ENCODE results near the gene XPO5. TPM values are rescaled to one million over a fixed set of nuclear protein-coding genes. Genes with fewer than 3 reads are reported as not detected.

The XPO5 gene
- polyA plus RNA-seq, 1 donor (not counting 4 experiments of a cell fraction or from before 2014, with no cell fraction given) = 49.9 TPM

GRCh38 chr6:43579171-43579570 is 3.3 kb upstream of the XPO5 start:
- DNase-seq (ENCODE audit: low read depth, low spot score) (no peak), FAIRE-seq (no peak)
- peaks cover 5 to 23% of the 10 kb centered on the region in 2 experiments for H3K36me3 ChIP-seq (ENCODE audit: control insufficient read depth in 2 of 2, extremely low read depth in 1 of 2, insufficient read depth in 2 of 2, low read length in 2 of 2)
- no peak overlapping the region for H3K9ac ChIP-seq (ENCODE audit: control insufficient read depth, extremely low read depth, insufficient read depth, low read length)
- peak overlapping the region in 1 of 3 experiments; percentile 18 for H3K4me3 ChIP-seq (ENCODE audit: control insufficient read depth in 2 of 3, extremely low read depth in 1 of 3, insufficient read depth in 2 of 3, low read depth in 1 of 3, low read length in 3 of 3)
- H3K9me1 ChIP-seq (ENCODE audit: control insufficient read depth, extremely low read depth, insufficient read depth, low read length) = no peaks in the 10 kb centered on the region
- peaks cover 11% of the 10 kb centered on the region for H3K4me1 ChIP-seq (ENCODE audit: control insufficient read depth, extremely low read depth, insufficient read depth, low read length)
- H3K27me3 ChIP-seq (ENCODE audit: control insufficient read depth, extremely low read depth, insufficient read depth, low read length) = no peaks in the 10 kb centered on the region
- dilution Hi-C loops (cut with MboI; ENCODE audit: extremely low pct_ligation_motif_present, low sequenced_read_pairs) = no loop called here
- TF ChIP-seq CTCF (optimal IDR thresholded peaks at IDR 0.05 in 1 of 3, IDR thresholded peaks at IDR 0.05 in 1 of 3, conservative IDR thresholded peaks at IDR 0.05 in 1 of 3; ENCODE audit: extremely low read depth in 1 of 3, insufficient read depth in 2 of 3, low read length in 3 of 3) (no peak), EZH2 (IDR thresholded peaks at IDR 0.05; ENCODE audit: low read length) (no peak)
- H3K27ac ChIP-seq (ENCODE audit: control insufficient read depth, insufficient read depth, low read length) = no peak overlapping the region
- peaks cover 63% of the 10 kb centered on the region for H3K79me2 ChIP-seq (ENCODE audit: control insufficient read depth, insufficient read depth, low read length)
- H4K20me1 ChIP-seq (ENCODE audit: control insufficient read depth, extremely low read depth, insufficient read depth, low read length) = no peaks in the 10 kb centered on the region
- no peak overlapping the region for H2AFZ ChIP-seq (ENCODE audit: control insufficient read depth, low read length)
- peak overlapping the region; percentile 67 for H3K4me2 ChIP-seq (ENCODE audit: control insufficient read depth, extremely low read depth, insufficient read depth, low read depth, low read length)
- no peaks in the 10 kb centered on the region for H3K9me3 ChIP-seq (ENCODE audit: control insufficient read depth, low read depth, low read length)

GRCh38 chr6:43578748-43579147 is 2.9 kb upstream of the XPO5 start:
- Histone ChIP-seq H3K9me3 (ENCODE audit: control insufficient read depth, low read depth, low read length) (no peaks in the 10 kb centered on the region), H4K20me1 (ENCODE audit: control insufficient read depth, extremely low read depth, insufficient read depth, low read length) (no peaks in the 10 kb centered on the region), H3K9me1 (ENCODE audit: control insufficient read depth, extremely low read depth, insufficient read depth, low read length) (no peaks in the 10 kb centered on the region), H3K27me3 (ENCODE audit: control insufficient read depth, extremely low read depth, insufficient read depth, low read length) (no peaks in the 10 kb centered on the region), H2AFZ (ENCODE audit: control insufficient read depth, low read length) (no peak overlapping the region), H3K4me3 (ENCODE audit: control insufficient read depth in 2 of 3, extremely low read depth in 1 of 3, insufficient read depth in 2 of 3, low read depth in 1 of 3, low read length in 3 of 3) (peak overlapping the region; percentile 18 to 36 (median 25)), H3K36me3 (ENCODE audit: control insufficient read depth in 2 of 2, extremely low read depth in 1 of 2, insufficient read depth in 2 of 2, low read length in 2 of 2) (peaks cover 2 to 19% of the 10 kb centered on the region in 2 experiments), H3K4me1 (ENCODE audit: control insufficient read depth, extremely low read depth, insufficient read depth, low read length) (peaks cover 11% of the 10 kb centered on the region), H3K4me2 (ENCODE audit: control insufficient read depth, extremely low read depth, insufficient read depth, low read depth, low read length) (peak overlapping the region; percentile 67), H3K9ac (ENCODE audit: control insufficient read depth, extremely low read depth, insufficient read depth, low read length) (no peak overlapping the region), H3K27ac (ENCODE audit: control insufficient read depth, insufficient read depth, low read length) (no peak overlapping the region), H3K79me2 (ENCODE audit: control insufficient read depth, insufficient read depth, low read length) (peaks cover 67% of the 10 kb centered on the region)
- dilution Hi-C loops (cut with MboI; ENCODE audit: extremely low pct_ligation_motif_present, low sequenced_read_pairs) = no loop called here
- TF ChIP-seq EZH2 (IDR thresholded peaks at IDR 0.05; ENCODE audit: low read length) = no peak
- TF ChIP-seq CTCF (optimal IDR thresholded peaks at IDR 0.05 in 1 of 3, IDR thresholded peaks at IDR 0.05 in 1 of 3, conservative IDR thresholded peaks at IDR 0.05 in 1 of 3; ENCODE audit: extremely low read depth in 1 of 3, insufficient read depth in 2 of 3, low read length in 3 of 3) = no peak
- DNase-seq (ENCODE audit: low read depth, low spot score) = no peak
- no peak for FAIRE-seq
